NCI-H446 treated with DMSO at 0.1 percent for 48 hours (cell line): ENCODE data around the gene FBP2.
"Not testable (repeated sequence)": the region's sequence is repeated elsewhere in the genome, so short reads cannot be mapped to it uniquely, and the experiment has no call there.

Experiments
- DNase-seq: peaks from one replicate; lab custom pipeline; 2025; lab: John Stamatoyannopoulos, UW

FBP2 gene

DNA sequence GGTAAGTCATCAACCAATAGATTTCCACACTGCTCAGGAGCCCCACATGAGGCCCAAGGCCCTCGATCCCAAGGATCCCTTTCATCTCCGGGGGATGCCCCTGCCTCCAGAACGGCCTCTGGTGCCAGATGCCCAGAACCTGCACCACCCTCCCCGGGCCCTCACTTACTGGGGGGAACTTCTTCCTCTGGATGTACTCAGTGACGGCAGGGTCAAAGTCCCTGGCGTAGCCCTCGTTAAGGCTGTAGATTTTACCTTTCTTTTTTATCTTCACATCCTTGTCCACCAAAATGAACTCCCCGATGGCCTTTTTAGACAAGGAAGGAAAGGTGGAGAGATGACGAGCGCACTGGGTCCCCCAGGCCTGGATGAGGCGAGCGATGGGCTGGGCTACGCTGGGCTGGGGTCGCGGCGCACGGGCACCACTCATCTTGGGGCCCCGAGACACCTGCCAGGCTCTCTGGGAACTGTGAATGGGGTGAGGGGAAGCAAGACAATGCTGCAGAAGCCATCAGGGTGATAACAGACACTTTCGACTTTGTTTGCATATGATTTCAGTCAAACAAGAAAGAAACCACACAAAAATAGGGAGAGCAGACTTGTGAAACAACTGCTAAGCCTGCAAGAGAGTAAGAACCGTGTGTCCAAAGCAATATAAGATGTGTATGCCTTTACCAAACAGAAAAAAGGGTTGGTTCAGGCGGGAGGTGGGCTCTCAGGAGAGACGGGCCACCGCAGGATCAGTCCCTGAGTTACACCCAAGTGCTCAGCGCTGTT is 13.2 kb upstream of the FBP2 start:
- no peak for DNase-seq

- DNase-seq = no peak
Measured at GRCh38 chr9:94603259-94604160, 9.9 kb upstream of the FBP2 start.

DNA sequence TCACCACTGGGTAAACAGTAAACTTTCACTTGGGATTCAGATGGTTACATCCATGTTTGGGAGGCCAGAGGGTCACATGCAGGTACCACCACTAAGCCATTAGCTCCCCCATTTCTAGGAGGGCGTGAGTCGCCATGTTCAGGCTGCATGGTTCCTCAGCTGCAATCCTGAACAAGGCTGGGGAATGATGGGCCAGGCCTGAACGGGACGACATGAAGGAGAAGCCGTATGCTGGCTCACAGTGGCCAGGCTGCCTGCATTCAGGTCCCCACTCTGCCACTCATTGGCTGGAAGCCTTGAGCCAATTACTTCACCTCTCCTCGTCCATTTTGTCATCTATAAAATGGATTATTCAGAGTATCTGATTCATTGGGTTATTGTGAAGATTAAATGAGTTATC is 9.0 kb upstream of the FBP2 start:
- DNase-seq = no peak

DNA sequence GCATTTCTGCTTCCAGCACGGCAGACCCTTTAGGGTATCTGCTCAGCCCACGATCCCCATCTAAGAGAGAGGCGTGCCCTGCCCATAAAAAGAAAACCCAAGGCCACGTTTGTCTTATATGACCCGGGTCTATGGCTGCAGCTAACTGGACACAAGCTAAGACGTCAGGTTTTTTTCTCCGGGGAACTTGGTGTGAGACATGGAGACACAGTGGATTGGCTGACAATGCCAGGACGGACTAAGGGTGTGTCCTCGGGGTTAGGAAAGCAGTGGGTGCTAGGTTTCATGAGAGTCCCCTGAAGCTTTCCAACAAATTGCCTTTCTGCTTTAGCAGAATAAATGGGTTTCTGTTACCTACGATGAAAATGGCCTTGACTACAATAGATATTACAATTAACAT is 7.1 kb upstream of the FBP2 start:
- no peak for DNase-seq

GRCh38 chr9:94600258-94600657 is 6.6 kb upstream of the FBP2 start:
- no peak for DNase-seq

DNA sequence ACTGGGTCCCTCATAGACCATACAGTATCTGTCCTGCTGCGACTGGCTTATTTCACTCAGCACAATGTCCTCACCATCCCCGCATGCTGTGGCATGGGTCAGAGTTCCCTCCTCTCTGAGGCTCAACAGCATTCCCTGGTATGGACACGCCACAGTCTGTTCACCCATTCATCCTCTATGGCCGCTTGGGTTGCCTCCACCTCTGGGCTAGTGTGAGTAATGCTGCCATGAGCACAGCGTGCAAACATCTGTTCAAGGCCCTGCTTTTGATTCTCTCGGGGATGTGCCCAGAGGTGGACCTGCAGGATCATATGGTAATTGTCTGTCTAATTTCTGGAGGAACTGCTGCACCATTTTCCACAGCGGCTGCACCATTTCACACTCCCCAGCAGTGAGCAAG is 5.5 kb upstream of the FBP2 start:
- DNase-seq = no peak

DNA sequence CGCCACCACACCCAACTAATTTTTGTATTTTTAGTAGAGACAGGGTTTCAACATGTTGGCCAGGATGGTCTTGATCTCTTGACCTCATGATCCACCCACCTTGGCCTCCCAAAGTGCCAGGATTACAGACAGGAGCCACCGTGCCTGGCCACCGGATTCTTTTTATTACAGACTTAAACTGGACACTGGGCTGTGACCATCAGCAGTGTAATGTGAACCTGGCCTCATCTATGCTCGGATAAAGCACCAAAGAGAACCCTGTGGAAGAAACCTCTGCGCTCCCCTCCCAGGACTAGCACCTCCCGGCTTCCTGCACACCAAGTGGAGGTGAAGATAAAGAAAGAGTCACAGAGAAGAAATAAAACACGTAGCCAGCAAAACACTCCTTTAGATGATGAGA is 941 bp downstream of the FBP2 start:
- DNase-seq = not testable (repeated sequence)

- no peak for DNase-seq
Measured at GRCh38 chr9:94591876-94592275, 1.7 kb downstream of the FBP2 start.

DNA sequence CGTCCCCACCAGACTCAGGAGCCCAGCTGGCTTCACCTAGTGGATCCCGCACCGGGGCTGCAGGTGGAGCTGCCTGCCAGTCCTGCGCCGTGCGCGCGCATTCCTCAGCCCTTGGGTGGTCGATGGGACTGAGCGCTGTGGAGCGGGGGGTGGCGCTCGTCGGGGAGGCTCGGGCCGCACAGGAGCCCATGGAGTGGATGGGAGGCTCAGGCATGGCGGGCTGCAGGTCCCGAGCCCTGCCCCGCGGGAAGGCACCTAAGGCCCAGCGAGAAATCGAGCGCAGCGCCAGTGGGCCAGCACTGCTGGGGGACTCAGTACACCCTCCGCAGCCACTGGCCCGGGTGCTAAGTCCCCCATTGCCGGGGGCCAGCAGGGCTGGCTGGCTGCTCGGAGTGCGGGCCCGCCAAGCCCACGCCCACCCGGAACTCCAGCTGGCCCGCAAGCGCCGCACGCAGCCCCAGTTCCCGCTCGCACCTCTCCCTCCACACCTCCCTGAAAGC is 2.5 kb downstream of the FBP2 start:
- not testable (repeated sequence) for DNase-seq

- DNase-seq = no peak
Measured at GRCh38 chr9:94588681-94589080, 4.9 kb downstream of the FBP2 start.

GRCh38 chr9:94586814-94587213 is 6.8 kb downstream of the FBP2 start:
- no peak for DNase-seq

- DNase-seq = no peak
Measured at GRCh38 chr9:94586316-94586715, 7.3 kb downstream of the FBP2 start.

GRCh38 chr9:94584555-94584954 is 9.1 kb downstream of the FBP2 start:
- DNase-seq = no peak

- DNase-seq = no peak
Measured at GRCh38 chr9:94581728-94582127, 11.9 kb downstream of the FBP2 start.

DNA sequence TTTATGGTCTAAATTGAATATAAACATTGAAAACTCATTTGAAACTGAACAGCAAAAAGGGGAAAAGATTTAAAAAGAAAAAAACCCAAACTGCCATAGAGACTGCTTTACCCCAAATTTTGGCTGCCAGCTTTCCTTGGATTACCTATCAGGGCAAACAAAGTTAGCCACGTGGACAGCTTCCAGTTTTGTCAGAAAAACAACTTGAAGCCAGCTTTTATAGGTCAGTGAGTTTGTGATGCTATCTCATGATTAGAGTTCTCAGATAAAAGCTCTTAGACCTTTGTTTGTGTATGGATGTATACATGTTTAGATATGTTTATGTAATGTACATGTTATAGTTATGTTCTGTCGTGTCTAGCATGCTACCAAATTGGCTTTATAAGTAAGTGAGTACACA is 16.1 kb downstream of the FBP2 start:
- DNase-seq = no peak

- no peak for DNase-seq
Measured at GRCh38 chr9:94577036-94577435, 16.6 kb downstream of the FBP2 start.

GRCh38 chr9:94576131-94576530 is 17.5 kb downstream of the FBP2 start:
- DNase-seq = no peak

DNA sequence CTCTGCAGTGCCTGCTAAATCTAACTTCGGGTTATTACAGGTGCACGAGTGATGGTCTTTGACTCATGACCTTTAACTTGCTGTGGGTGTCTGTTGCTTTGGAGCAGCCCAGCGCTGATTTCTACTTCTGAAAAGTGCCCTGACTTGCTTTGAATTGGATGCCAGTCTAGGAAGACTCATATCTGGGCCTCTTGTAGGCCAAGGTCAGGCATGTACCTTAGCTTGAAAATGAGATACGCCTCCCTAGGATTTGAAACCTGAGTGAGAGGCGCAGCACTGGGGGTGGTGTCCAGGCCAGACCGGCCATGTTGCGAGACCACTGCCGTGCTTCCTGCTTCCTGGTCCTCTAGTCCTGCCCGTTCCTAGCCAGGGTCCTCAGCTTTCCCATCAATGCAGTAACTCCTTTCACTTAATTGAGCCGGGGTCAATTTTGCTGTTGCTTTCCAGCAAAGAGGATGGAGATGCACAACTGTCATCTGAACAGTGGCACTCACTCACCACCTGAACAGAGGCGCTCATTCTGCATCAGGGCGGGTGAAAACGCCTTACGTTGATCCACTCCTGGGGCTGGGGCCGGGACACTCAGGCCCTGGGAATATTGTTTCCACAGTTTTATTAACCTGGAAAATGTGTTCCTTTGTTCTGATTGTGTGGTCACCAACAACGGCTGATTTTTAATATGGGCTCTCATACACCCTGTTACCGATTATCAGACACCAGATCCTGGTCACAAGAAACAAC is 24.5 kb downstream of the FBP2 start:
- DNase-seq = no peak

DNA sequence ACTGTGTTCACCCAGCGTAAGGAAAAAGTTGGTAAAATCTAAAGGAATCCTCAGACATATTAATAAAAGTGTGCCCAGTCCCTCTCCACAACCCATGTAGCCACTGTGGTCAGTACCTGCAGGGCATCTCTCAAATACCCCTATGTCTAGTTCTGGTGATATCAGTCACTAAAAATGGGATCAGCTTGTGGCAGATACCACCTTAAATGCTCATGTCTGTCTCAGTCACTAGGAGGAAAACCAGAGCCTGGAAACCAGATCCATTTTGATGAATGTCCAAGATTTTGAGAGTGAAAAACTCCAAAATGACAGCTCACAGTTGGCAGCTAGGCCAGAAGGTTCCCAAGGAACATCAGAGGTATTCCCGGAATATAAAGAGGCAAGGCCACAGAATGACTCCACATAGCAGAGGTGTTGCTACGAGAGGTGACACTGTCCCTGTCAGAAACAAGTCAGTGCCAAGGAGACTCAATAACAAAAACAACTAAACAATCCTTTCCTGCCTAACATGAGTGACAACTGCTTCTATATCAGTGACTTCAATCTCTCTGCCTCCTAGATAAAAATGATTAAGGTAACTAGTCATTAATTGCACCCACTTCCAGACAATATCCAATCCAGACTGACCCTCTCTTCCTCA is 25.3 kb downstream of the FBP2 start:
- DNase-seq = no peak

- DNase-seq = no peak
Measured at GRCh38 chr9:94567271-94567670, 26.4 kb downstream of the FBP2 start.

GRCh38 chr9:94566550-94566949 is 27.1 kb downstream of the FBP2 start:
- no peak for DNase-seq

- not testable (repeated sequence) for DNase-seq
Measured at GRCh38 chr9:94564279-94564678, 29.3 kb downstream of the FBP2 start.
